CD14-positive monocyte (primary cell): ENCODE results near the gene CPS1. TPM values are rescaled to one million over a fixed set of nuclear protein-coding genes. Genes with fewer than 3 reads are reported as not detected.

Experiments used
- DNase-seq, 3 donors: peaks; one replicate each; pipeline ENCODE4 v3.0.0-alpha.2; 2011 to 2022
- H2AFZ ChIP-seq: 2 replicates; pipeline ENCODE4 v1.6.0; 2012; ENCODE audit warnings: mild to moderate bottlenecking, low read depth, low read length, inconsistent platforms; ENCODE audit not compliant: insufficient read depth, poor library complexity, severe bottlenecking
- H3K27ac ChIP-seq, 2 donors: 1 replicate in 1 of 2; 2 replicates in 1 of 2; pipeline ENCODE4 v1.5.1; 2012 to 2013; ENCODE audit warnings: low read length in 2 of 2, control low read depth in 1 of 2, inconsistent platforms in 1 of 2, low read depth in 1 of 2, mild to moderate bottlenecking in 1 of 2
- H3K27me3 ChIP-seq, 2 donors: one replicate each; pipeline versions ENCODE4 v1.6.0 to v1.6.1; 2011 to 2013; ENCODE audit warnings: low read length in 2 of 2; ENCODE audit not compliant: control insufficient read depth in 2 of 2, insufficient read depth in 2 of 2
- H3K36me3 ChIP-seq, 2 donors: replicated peaks in 1 of 2; 1 replicate in 1 of 2; 2 replicates in 1 of 2; pipeline versions ENCODE4 v1.5.1 to v1.6.1; 2012 to 2013; ENCODE audit warnings: low read length in 2 of 2, control low read depth in 1 of 2, inconsistent platforms in 1 of 2, mild to moderate bottlenecking in 1 of 2; ENCODE audit not compliant: insufficient read depth in 2 of 2, control insufficient read depth in 1 of 2
- H3K4me1 ChIP-seq, 2 donors: 1 replicate in 1 of 2; 2 replicates in 1 of 2; pipeline versions ENCODE4 v1.5.1 to v1.6.1; 2012 to 2013; ENCODE audit warnings: low read length in 2 of 2, control low read depth in 1 of 2, inconsistent platforms in 1 of 2, mild to moderate bottlenecking in 1 of 2, moderate library complexity in 1 of 2; ENCODE audit not compliant: insufficient read depth in 2 of 2, control insufficient read depth in 1 of 2
- H3K4me2 ChIP-seq: replicated peaks from 2 replicates; pipeline ENCODE3; 2012; ENCODE audit warnings: low read length, moderate library complexity, mild to moderate bottlenecking; ENCODE audit not compliant: poor library complexity, severe bottlenecking; ENCODE audit errors: extremely low read depth
- H3K4me3 ChIP-seq, 3 experiments: fragments of 200-600 bp in 1 of 3; sonication (generic) in 1 of 3; replicated peaks in 1 of 3; 1 replicate in 2 of 3; 2 replicates in 1 of 3; pipeline ENCODE4 v1.5.1; 2011 to 2013; ENCODE audit warnings: low read length in 3 of 3, mild to moderate bottlenecking in 3 of 3, control low read depth in 2 of 3, low read depth in 2 of 3, inconsistent platforms in 1 of 3, moderate library complexity in 1 of 3
- H3K79me2 ChIP-seq: 2 replicates; pipeline ENCODE4 v1.6.0; 2012; ENCODE audit warnings: mild to moderate bottlenecking, control low read depth, inconsistent platforms, low read length, moderate library complexity; ENCODE audit not compliant: insufficient read depth
- H3K9ac ChIP-seq: 2 replicates; pipeline ENCODE4 v1.6.0; 2017; ENCODE audit warnings: low read length, mild to moderate bottlenecking; ENCODE audit not compliant: insufficient read depth, poor library complexity, severe bottlenecking
- H3K9me3 ChIP-seq, 2 donors: replicated peaks in 1 of 2; 1 replicate in 1 of 2; 2 replicates in 1 of 2; pipeline versions ENCODE4 v1.5.1 to v1.6.1; 2012 to 2013; ENCODE audit warnings: low read length in 2 of 2, control low read depth in 1 of 2; ENCODE audit not compliant: control insufficient read depth in 1 of 2, insufficient read depth in 1 of 2
- H4K20me1 ChIP-seq: 2 replicates; pipeline ENCODE4 v1.6.0; 2012; ENCODE audit warnings: mild to moderate bottlenecking, low read length, control low read depth, moderate library complexity; ENCODE audit not compliant: insufficient read depth
- H3K27ac Mint-ChIP-seq, 7 donors: one replicate each; pipeline ENCODE4 v1.8.0; 2020; ENCODE audit warnings: mild to moderate bottlenecking in 7 of 7, mixed read lengths in 7 of 7, moderate library complexity in 6 of 7, inconsistent platforms in 2 of 7
- H3K27me3 Mint-ChIP-seq, 3 donors: one replicate each; pipeline ENCODE4 v1.8.0; 2021 to 2022; ENCODE audit warnings: low read depth in 3 of 3, mild to moderate bottlenecking in 3 of 3, mixed read lengths in 3 of 3, moderate library complexity in 3 of 3, inconsistent platforms in 1 of 3
- H3K36me3 Mint-ChIP-seq, 2 donors: one replicate each; pipeline ENCODE4 v1.8.0; 2020; ENCODE audit warnings: mixed read lengths in 2 of 2, inconsistent platforms in 1 of 2, mild to moderate bottlenecking in 1 of 2
- H3K4me1 Mint-ChIP-seq: one replicate; pipeline ENCODE4 v1.8.0; 2020; ENCODE audit warnings: mild to moderate bottlenecking, mixed read lengths
- H3K4me3 Mint-ChIP-seq, 2 donors: one replicate each; pipeline ENCODE4 v1.8.0; 2020; ENCODE audit warnings: mild to moderate bottlenecking in 2 of 2, mixed read lengths in 2 of 2, moderate library complexity in 1 of 2
- H3K9me3 Mint-ChIP-seq, 7 donors: one replicate each; pipeline ENCODE4 v1.8.0; 2020 to 2022; ENCODE audit warnings: mixed read lengths in 7 of 7, mild to moderate bottlenecking in 6 of 7, moderate library complexity in 6 of 7, inconsistent platforms in 2 of 7
- CTCF ChIP-seq: fragments of 200-600 bp; IDR thresholded peaks from one replicate; pipeline ENCODE4 v1.8.0; 2022; ENCODE audit warnings: antibody characterized with exemption, mild to moderate bottlenecking
- WGBS: methylation state at CpG from one replicate; pipeline ENCODE4 v1.1.5; 2013; ENCODE audit warnings: missing lambda C conversion rate; ENCODE audit not compliant: insufficient coverage; 5-methylcytosine and 5-hydroxymethylcytosine counted together
- intact Hi-C, 2 donors: fragments of 100-400 bp; cut with micrococcal nuclease; formaldehyde crosslinking; loops; one replicate each; pipeline versions ENCODE4 v1.15.0 to v1.15.1; 2023
- polyA plus RNA-seq, 3 donors: library from polyadenylated mRNA; depleted of rRNA in 1 of 3; unstranded in 2 of 3; stranded (reverse) in 1 of 3; fragments of 300-500 nt in 2 of 3; fragments of >200 nt in 1 of 3; fragmentation: Illumina TruSeq in 2 of 3; gene quantifications; 1 replicate in 2 of 3; 2 replicates in 1 of 3; pipeline ENCODE4 v1.2.3, GENCODE V29; 2012 to 2021

The CPS1 gene
- polyA plus RNA-seq, 3 donors = not detected

GRCh38 chr2:210517264-210517663, 39.1 kb upstream of the CPS1 start:
- Histone ChIP-seq H3K4me3 (no peak overlapping the region), H3K79me2 (no peaks in the 10 kb centered on the region), H3K4me1 (no peaks in the 10 kb centered on the region), H3K27me3 (no peaks in the 10 kb centered on the region), H2AFZ (no peak overlapping the region), H3K9me3 (no peaks in the 10 kb centered on the region), H3K9ac (no peak overlapping the region), H3K4me2 (no peak overlapping the region), H4K20me1 (no peaks in the 10 kb centered on the region), H3K27ac (no peak overlapping the region), H3K36me3 (no peaks in the 10 kb centered on the region)
- peaks cover 0 to 2% (median 2%) of the 10 kb centered on the region in 3 donors for H3K27me3 Mint-ChIP-seq
- no peak for DNase-seq
- H3K9me3 Mint-ChIP-seq = peaks cover 0 to 9% (median 1%) of the 10 kb centered on the region in 7 donors
- no peaks in the 10 kb centered on the region for H3K4me1 Mint-ChIP-seq
- no peak overlapping the region for H3K4me3 Mint-ChIP-seq
- 80% methylated on average over 1 of the region's 4 CpGs for WGBS
- H3K36me3 Mint-ChIP-seq = no peaks in the 10 kb centered on the region
- no peak for TF ChIP-seq CTCF
- H3K27ac Mint-ChIP-seq = no peak overlapping the region
- intact Hi-C loops = no loop called here

GRCh38 chr2:210519594-210519993, 36.8 kb upstream of the CPS1 start:
- no peaks in the 10 kb centered on the region for H3K27me3 ChIP-seq
- H2AFZ ChIP-seq = no peak overlapping the region
- 95% methylated on average over 2 of the region's 5 CpGs for WGBS
- no peaks in the 10 kb centered on the region for H3K4me1 ChIP-seq
- H3K9me3 ChIP-seq = no peaks in the 10 kb centered on the region
- no peaks in the 10 kb centered on the region for H4K20me1 ChIP-seq
- TF ChIP-seq CTCF = no peak
- H3K9ac ChIP-seq = no peak overlapping the region
- Mint-ChIP-seq H3K36me3 (no peaks in the 10 kb centered on the region), H3K9me3 (peaks cover 0 to 7% (median 1%) of the 10 kb centered on the region in 7 donors), H3K27ac (no peak overlapping the region), H3K4me1 (no peaks in the 10 kb centered on the region), H3K27me3 (peaks cover 0 to 2% (median 2%) of the 10 kb centered on the region in 3 donors), H3K4me3 (no peak overlapping the region)
- no peak overlapping the region for H3K4me2 ChIP-seq
- intact Hi-C loops = no loop called here
- H3K27ac ChIP-seq = no peak overlapping the region
- DNase-seq = no peak
- no peaks in the 10 kb centered on the region for H3K36me3 ChIP-seq
- H3K4me3 ChIP-seq = no peak overlapping the region
- H3K79me2 ChIP-seq = no peaks in the 10 kb centered on the region
